Stimulated activated CD8-positive, alpha-beta memory T cell treated with anti-CD3 and anti-CD28 coated beads, Interleukin-12 subunit alpha, Interleukin-12 subunit beta, amount 100 ng/mL, for 24 hours (primary cell): ENCODE results near the gene ZNF408.

Source experiments
- DNase-seq: peaks from one replicate; pipeline ENCODE4 v3.0.0-alpha.2; 2020; ENCODE audit errors: extremely low read depth

The ZNF408 gene

DNA sequence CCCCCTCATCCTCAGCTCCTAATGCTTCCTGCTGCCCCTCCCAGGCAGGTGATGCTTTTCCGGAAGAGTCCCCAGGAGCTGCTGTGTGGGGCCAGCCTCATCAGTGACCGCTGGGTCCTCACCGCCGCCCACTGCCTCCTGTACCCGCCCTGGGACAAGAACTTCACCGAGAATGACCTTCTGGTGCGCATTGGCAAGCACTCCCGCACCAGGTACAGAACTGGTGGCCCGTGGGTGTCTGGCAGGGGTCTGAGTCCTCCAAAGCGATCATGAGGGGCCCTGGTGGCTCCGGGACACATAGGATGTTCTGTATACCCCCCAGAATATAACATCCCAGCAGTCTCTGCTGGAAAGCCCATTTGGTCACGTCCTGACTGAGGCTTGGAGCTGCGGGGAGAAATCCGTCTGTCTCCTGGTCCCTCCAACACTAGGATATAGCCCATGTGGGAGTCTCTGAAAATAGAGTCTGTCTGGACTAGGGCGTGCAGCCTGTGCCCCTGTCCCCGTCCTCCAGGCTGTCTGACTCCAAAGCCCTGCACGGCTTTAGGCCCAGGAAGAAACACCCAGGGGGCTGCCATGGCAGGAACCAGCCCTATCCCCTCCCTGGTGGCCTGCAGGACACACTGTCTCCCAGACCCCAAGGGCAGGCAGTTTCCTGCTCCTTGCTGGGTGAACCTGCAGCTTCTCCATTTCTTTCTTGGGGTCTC is 27.3 kb downstream of the ZNF408 start:
- DNase-seq = no peak

DNA sequence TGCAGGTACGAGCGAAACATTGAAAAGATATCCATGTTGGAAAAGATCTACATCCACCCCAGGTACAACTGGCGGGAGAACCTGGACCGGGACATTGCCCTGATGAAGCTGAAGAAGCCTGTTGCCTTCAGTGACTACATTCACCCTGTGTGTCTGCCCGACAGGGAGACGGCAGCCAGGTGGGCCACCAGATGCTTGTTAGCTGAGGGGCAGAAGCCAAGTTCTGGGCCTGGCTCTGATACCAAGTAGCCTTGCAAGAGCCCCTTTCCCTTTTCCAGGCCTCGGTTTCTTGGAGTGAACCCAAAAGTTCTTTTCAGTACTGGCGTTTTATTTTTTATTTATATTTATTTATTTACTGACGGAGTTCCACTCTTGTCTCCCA is 27.8 kb downstream of the ZNF408 start:
- DNase-seq = no peak

DNA sequence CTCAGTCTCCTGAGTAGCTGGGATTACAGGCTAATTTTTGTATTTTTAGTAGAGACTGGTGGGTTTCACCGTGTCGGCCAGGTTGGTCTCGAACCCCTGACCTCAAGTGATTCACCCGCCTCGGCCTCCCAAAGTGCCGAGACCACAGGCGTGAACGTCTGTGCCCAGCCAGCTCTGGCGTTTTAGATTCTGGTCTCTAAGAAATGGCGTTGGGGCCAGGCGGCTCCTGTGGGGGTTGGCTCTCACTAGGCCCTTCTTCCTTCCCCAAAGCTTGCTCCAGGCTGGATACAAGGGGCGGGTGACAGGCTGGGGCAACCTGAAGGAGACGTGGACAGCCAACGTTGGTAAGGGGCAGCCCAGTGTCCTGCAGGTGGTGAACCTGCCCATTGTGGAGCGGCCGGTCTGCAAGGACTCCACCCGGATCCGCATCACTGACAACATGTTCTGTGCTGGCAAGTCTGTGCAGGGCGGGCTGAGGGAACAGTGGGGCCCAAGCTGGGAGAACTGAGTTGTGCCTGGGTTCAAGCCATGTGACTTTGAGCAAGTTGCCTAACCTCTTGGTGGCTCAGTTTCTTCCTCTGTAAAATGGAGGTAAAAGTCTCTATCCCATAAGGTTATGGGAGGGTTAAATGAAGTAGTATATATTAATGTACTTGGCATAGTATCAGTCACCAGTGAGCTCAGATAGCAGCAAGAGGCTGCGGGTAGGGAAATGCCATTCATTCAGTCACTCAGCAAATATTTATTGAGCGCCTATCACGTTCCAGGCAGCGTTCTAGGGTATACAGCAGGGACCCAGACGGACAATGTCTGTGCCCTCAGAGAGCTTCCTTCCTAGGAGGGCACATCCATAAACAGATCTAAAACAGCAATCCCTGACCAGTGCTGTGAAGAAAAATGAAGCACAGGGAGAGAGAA is 28.5 kb downstream of the ZNF408 start:
- no peak for DNase-seq

DNA sequence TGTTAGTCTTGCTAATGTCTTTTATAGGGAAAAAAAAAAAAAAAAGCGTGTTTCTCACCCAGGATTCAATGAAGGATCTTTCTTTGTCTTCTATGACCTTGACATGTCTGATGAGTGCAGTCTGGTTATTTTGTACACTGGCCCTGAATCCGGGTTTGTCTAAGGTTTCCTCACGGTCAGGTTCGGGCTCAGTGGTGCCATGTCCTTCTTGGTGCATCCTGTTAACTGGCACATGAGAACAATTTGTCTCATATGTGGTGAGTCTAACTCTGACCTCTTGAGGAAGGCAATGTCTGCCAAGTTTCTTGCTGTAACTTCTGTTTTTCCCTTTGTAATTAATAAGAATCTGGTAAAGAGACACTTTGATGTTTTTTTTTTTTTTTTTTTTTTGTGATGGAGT is 30.7 kb downstream of the ZNF408 start:
- DNase-seq = no peak

DNA sequence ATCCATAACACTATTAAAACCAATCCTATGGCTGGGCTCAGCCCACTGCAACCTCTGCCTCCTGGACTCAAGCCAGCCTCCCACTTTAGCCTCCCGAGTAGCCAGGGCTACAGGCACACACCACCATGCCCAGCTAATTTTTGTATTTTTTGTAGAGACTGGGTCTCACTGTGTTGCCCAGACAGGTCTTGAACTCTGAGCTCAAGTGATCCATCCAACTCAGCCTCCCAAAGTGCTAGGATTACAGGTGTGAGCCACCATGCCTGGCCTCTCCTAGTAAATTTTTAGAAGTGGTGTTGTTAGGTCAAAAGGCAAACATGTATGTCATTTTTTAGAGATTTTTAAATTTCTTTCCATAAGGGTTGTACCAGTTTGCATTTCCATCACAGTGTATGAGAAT is 32.4 kb downstream of the ZNF408 start:
- no peak for DNase-seq

DNA sequence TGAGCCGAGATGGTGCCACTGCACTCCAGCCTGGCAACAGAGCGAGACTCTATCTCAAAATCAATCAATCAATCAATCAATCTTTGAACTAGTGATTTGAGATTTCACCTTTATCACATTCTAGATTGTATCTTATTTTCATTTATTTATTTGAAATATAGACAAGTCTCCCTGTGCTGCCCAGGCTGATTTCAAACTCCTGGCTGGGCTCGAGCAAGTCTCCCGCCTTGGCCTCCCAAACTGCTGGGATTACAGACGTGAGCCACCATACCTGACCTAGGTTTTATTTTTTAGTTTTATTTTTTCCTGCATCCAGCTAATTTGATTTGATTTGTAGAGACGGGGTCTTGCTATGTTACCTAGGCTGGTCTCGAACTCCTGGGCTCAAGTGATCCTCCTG is 35.3 kb downstream of the ZNF408 start:
- DNase-seq = no peak

DNA sequence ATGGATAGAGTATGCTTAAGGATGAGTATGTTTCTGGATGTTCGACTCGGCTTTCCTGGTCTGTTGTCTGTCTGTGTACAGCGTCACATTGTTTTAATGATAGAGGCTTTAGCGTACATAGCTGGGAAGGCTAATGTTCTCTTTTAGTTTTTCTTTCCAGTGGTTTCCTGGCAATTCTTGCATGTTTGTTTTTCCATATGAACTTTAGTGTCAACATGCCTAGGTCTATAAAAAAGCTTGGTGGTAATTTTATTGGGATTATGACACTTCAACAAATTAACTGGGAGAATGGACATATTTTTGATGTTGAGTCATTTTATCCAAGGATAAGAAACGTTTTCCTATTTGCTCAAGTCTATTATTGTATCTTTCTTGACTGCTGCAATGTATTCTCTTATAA is 35.8 kb downstream of the ZNF408 start:
- DNase-seq = no peak

DNA sequence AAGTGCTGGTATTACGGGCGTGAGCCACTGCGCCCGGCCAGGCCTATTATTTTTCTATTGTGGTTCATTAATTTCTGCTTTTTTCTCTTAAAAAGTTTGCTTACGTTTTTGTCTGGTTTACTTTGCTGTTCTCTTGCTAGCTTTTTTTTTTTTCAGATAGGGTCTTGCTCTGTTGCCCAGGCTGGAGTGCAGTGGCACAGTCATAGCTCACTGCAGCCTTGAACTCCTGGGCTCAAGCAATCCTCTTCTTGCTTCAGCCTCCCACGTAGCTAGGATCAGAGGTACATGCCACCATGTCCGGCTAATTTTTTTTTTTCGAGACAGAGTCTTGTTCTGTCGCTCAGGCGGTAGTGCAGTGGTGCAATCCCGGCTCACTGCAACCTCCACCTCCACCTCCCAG is 36.9 kb downstream of the ZNF408 start:
- no peak for DNase-seq

DNA sequence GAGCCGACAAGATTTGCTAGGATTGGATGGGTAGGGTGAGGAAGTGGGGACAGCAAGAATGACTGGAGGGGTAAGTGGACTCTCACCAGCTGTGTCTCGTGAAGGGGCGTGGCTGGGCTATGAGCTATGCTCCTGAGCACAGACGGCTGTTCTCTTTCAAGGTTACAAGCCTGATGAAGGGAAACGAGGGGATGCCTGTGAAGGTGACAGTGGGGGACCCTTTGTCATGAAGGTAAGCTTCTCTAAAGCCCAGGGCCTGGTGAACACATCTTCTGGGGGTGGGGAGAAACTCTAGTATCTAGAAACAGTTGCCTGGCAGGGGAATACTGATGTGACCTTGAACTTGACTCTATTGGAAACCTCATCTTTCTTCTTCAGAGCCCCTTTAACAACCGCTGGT is 38.1 kb downstream of the ZNF408 start:
- DNase-seq = no peak

DNA sequence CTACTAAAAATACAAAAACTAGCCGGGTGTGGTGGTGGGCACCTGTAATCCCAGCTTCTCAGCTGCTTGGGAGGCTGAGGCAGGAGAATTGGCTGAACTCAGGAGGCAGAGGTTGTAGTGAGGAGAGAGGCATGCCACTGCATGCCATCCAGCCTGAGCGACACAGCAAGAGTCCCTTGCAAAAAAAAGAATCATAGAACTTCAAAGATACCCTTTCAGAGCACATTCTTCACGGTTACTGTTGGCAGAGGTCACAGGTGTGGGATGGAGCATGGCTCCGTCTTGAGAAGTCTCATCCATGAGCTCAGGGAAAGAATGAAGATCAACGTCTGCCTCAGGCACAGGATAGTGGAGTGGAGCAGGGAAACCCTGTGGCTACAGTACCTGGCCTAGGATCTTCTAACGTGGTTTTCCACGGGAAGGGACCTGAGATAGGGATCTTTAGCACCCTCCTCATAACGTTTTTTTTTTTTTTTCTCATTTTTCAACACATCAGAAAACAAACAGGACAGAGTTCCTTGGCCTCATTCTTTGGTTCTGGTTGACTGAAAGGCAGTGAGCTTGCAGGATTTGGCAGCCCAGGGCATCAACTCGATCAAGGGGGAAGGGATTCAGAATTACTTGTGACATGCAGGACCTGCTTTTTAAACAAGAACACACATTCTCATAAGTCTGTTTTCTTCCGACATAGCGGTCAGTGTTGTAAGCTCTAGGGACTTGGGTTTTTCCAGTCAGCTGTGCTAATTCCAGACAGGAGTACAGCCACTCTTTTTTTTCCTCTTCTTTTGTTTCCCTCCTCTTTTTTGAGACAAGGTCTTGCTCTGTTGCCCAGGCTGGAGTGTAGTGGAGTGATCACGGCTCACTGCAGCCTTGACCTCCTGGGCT is 41.0 kb downstream of the ZNF408 start:
- DNase-seq = no peak

DNA sequence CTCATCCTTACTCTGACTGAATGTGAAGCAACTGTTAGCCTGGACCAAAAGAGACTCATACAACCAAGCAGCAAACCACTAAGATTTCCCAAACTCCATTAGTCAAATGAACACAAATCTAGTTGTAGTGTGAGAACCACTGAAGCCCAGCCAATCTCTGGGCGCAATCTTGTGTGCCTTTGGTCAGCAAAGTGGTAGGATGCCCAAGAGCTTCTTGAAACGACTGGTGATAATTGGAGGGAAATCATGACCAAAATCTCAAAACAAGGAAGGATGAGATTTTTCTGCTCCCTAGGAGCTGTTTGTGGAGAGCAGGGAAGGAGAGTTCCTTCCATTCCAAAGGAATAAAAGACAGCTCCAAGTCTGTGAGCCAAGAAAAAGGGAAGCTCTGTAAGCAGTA is 42.2 kb downstream of the ZNF408 start:
- DNase-seq = no peak

DNA sequence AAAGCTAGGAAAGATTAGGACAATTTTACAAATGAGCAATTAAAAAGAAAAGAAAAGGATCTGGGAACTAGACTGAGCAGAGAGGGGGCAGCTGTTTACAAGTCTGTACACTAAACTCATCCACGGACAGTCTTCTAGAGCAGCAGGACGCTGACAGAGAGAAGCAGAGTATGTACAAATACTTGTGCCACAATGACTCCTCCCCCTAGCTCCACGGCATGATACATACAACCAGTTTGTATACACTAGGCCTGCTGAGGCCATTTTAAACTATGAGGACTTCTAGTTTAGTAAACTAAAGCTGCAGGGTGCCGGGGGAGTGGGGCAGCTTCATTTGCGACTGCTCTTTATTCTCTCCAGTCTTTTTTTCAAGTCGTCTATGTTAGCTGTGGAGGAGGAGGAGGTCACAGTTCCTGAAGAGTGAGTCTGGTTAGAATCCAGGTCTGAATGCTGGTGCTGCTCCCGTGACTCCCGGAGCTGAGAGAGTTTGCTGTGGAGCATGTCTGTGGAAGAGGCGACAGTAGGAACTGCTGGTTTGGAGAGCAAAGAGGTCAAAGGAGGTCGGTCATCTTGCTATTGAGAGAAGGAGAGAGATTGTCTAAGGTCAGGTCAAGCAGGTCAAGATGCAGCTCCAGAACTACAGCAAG is 43.0 kb downstream of the ZNF408 start:
- DNase-seq = no peak

DNA sequence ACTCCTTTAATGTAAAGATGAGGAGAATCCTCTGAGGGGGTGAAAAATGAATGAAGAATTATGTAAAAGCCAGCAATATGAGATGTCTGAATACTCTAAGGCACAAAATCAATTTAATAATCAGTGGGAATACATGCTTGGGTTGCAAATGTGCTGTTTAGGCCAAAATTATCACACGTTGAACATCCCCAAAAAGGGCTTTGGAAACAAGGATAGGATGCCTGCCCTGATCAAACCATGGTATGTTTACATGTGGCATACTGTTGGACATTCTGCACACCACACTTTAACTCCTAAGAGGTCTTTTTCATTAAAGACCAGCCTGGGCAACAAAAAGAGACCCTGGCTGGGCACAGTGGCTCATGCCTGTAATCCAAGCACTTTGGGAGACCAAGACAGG is 44.5 kb downstream of the ZNF408 start:
- no peak for DNase-seq

DNA sequence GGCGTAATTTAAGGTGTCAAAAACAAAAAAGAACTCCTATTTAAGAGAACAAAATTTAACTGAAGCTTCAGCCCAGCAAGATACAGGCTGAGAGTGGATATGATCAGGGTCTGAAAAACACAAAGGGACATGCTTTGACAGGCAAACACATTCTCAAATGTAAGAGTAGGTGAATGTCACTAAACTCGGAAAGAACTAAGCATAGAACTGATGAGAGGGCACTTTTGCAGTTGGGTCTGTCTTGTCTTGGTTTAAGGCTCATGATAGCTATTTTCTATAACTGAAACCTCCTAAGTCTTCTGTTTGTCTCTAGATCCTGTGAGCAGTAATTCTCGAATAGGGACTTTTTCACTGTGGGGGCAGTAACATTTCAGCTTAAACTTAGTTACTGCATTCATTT is 45.2 kb downstream of the ZNF408 start:
- DNase-seq = no peak

DNA sequence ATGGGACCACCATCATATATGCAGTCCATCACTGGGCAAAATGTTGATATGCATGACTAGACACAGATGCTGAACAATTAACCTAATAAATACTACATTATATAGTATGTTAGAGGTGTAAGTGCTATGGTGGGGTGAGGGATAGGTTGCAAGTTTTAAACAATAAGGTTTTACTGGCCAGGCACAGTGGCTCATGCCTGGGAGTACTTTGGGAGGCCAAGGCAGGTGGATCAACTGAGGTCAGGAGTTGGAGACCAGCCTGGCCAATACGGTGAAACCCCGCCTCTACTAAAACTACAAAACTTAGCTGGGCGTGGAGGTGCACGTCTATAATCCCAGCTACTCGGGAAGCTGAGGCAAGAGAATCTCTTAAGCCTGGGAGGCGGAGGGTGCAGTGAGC is 46.3 kb downstream of the ZNF408 start:
- no peak for DNase-seq
